ENCODE measurements around the gene SEMA4G.

The SEMA4G gene

GRCh38 chr10:101014230-101014884 lies 45.1 kb downstream of the SEMA4G start (continued):
- no peak for TF ChIP-seq TSHZ1 (tag by site-specific recombination; IDR thresholded peaks at IDR 0.05; ENCODE audit: borderline replicate concordance)
- TF ChIP-seq SALL2 (tag by site-specific recombination; IDR thresholded peaks at IDR 0.05; ENCODE audit: borderline replicate concordance): no peak
- TF ChIP-seq ZNF274 (IDR thresholded peaks at IDR 0.05; ENCODE audit: low read length): no peak
- TF ChIP-seq ZNF274 (tag by site-specific recombination; IDR thresholded peaks at IDR 0.05; ENCODE audit: borderline replicate concordance): no peak
- no peak for TF ChIP-seq KLF16 (tag by site-specific recombination; IDR thresholded peaks at IDR 0.05)
- no peak for TF ChIP-seq ZNF426 (tag by site-specific recombination; IDR thresholded peaks at IDR 0.05)
- TF ChIP-seq ZNF223 (tag by site-specific recombination; IDR thresholded peaks at IDR 0.05): no peak
- 0 out of 2 replicates have a peak, but pooled peaks have one; percentile 26 for TF ChIP-seq ZNF398 (tag by site-specific recombination; IDR thresholded peaks at IDR 0.05)
- peak; percentile 49; the same call in 1 of the 2 replicates for TF ChIP-seq ZNF2 (tag by site-specific recombination; IDR thresholded peaks at IDR 0.05)
- TF ChIP-seq ZNF48 (tag by site-specific recombination; IDR thresholded peaks at IDR 0.05): no peak
- no peak; the same call in 1 of the 2 replicates for TF ChIP-seq PBX3 (CRISPR knock-in tag; IDR thresholded peaks at IDR 0.05)
- no peak for TF ChIP-seq KLF10 (tag by site-specific recombination; IDR thresholded peaks at IDR 0.05)
- no peak for TF ChIP-seq ZBTB8A (tag by site-specific recombination; IDR thresholded peaks at IDR 0.05)
- TF ChIP-seq ZNF280C (tag by site-specific recombination; IDR thresholded peaks at IDR 0.05): no peak
- TF ChIP-seq ZNF324 (tag by site-specific recombination; IDR thresholded peaks at IDR 0.05): no peak
- no peak for TF ChIP-seq HOXD13 (CRISPR knock-in tag; IDR thresholded peaks at IDR 0.05; ENCODE audit: borderline replicate concordance)
- TF ChIP-seq ZNF266 (tag by site-specific recombination; IDR thresholded peaks at IDR 0.05; ENCODE audit: low read depth): no peak

Measured in HEK293 (cell line).